Measurements from ENCODE around the gene SPRR2D.

The SPRR2D gene

DNA sequence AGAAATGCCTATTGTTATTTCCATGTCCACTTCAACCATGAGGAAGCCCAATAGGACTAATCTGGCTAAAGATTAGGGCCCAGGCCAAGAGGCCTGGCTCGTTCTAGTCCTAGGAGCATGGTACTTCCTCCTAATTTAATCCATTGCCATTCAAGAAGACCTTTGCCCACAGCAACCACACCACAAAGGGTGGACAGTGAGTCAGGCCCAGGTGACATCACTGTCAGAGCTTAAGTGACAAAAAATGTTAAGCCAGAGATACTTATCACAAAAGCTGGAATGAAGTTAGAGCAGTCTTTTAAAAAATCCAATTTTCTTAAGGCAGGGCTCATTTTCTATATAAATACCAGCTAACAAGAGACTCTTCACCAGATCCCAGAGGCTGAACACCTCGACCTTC, 39.5 kb downstream of the SPRR2D start, which contains the start of gene SPRR3:
Gene SPRR3 (plus strand): TSS at position 368 of the 400 bp plus-strand sequence. CDS start 1,272 bp downstream, outside the sequence.
- DNase-seq = no peak

DNA sequence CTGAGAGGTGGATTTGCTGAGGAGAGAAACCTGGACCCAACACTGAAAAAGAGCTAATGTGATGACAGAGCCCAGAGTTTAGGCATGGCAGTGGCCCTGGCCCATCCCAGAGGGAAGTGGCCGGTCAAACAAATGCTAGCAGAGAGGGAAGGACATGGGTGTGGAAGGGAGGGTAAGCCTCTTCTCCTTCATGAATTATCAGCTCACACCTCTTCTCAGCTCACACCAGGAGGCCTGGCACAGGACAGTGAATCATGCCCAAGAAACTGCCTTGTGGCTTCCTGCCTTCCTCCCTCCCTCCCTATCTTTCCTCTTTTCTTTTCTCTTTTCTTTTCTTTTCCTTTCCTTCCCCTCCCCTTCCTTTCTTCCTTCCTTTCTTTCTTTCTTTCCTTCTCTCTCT, 40.6 kb downstream of the SPRR2D start:
- no peak for DNase-seq

DNA sequence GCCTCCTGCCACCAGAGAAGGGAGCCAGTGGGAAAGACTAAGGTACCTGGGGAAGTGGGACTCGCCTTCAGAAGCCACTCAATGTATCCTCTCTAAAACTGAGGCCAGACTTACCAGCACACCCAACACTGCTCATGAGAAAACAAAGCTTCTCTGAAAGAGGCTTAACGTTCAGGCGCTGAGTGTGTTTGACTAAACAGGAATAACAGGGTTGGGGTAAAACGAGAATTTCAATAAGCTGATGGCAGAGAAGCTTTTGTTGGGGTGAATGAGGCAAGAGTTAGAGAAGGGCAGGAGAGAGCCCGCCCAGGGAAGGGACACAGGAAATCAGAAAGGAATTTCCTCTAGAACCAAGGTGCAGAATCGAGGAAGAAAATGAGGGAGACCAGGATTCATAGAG, 41.1 kb downstream of the SPRR2D start:
- DNase-seq = no peak

DNA sequence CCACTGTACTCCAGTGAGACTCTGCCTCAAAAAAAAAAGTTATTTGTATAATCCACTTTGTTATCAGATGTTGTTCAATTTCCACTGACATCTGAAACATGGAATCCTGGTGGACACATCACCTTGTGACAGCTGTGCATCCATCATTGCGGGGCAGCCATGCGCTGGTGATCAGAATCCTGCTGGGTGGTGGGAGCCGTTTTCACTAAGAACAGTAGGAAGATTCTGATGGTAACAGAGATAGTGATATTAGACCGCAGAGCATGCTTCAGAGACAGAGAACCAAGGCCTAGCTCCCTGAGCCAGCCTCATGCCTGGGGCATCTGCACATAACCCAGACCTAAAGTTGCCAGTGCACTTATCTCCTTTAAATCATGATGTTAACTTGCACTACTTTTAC, 42.4 kb downstream of the SPRR2D start:
- no peak for DNase-seq

DNA sequence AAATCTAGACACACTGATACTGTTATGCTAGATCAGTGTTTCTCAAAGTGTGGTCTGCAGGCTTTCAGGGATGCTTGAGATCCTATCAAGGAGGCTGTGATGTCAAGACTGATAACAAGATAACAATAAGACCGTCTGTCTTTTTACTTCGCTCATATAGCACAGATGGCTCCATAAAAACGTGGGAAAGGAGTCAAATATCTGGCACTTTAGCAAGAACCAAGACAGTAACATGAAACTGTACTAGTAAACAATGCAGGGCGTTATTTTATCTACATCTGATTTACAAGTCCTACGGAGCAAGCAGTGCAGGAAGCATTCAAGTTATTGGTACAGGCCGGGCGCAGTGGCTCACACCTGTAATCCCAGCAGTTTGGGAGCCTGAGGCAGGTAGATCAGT, 43.0 kb downstream of the SPRR2D start:
- no peak for DNase-seq

DNA sequence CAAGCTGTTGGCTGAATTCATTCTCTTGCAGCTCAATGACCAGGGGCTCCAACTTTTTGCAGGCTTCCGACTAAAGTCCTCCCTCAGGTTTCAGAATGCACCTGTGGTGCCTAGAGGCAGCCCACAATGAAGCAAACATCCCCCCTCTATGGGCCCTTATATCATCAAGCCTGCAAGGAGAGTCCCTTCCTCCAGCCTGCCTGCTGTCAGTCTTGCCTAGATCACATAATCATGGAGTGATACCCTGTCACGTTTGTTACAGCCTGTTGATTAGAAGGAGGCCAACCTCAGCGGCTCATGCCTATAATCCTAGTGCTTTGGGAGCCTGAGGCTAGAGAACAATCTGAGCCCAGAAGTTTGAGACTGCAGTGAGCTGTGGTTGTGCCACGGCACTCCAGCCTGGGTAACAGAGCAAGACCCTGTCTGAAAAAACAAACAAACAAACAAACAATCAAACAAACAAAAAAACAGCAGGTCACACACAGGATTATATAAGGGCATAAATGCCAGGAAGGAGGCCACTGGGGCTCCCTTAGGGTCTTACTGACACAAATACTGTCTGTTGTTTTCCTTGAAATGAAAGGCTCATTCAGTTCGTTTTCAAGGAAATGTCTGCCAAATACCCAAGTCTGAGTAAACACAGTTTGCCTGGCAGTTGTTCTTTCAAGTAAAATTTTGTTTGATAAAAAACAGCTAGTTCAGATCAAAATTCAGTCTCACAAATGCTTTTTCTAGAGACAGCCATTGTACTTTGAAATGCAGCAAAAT, 44.1 kb downstream of the SPRR2D start:
- DNase-seq = no peak

DNA sequence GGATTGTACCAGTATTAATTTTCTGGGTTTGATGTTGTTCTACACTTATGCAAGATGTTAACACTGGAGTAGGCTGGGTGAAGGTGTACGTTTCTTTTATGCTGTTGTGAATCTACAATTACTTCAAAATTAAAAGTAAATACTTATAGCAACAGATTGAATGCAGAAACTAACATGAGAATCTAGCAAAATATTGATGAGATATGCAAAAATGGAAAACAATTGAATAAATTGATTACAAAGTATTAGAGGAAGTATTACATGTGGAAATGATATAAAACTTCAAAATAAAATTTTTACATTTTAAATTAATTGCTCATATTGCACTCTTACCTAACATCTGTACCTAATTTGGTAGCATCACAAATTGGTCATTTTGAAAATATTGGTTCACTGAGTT, 45.1 kb downstream of the SPRR2D start:
- no peak for DNase-seq

DNA sequence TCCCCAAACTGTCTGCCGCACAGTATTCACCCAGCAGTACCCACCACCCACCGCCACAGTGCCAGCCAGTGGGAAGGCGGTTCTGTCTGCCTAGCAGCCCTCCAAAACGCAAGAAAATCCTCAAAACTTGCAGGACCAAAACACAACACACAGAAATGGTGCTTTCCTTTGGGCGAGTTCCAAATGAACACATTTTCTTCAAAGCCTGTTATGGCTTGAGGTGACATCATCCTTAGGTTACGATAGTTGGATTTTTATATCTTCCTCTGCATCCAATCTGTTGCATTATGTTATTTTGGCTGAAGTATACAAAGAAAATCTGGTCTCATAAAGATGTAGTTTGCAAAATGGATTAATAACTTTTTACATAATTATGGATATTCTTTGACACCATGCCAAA, 47.7 kb downstream of the SPRR2D start:
- no peak for DNase-seq

Data from stimulated activated CD4-positive, alpha-beta T cell treated with anti-CD3 and anti-CD28 coated beads, Interleukin-2, amount 100 ng/mL, for 24 hours (primary cell).